Measurements from ENCODE around the gene SP100.

- no peak for TF ChIP-seq EP300 (IDR thresholded peaks at IDR 0.05; ENCODE audit: borderline replicate concordance)
- no peak for TF ChIP-seq CREB1 (IDR thresholded peaks at IDR 0.05; ENCODE audit: low read depth)
- TF ChIP-seq MAX (IDR thresholded peaks at IDR 0.05), result no peak
Measured at GRCh38 chr2:230434677-230435324, 18.8 kb downstream of the SP100 start.

Data from Ishikawa (cell line).